Transverse colon (tissue), 4 donors: ENCODE data around the gene SH2D2A. TPM values are rescaled to one million over a fixed set of nuclear protein-coding genes. Genes with fewer than 3 reads are reported as not detected.

Experiments used
- DNase-seq: peaks from one replicate; pipeline ENCODE4 v3.0.0-alpha.2; 2019
- H3K27ac ChIP-seq, 4 donors: fragments of 200-600 bp; sonication (generic); 2 replicates each; pipeline ENCODE4 v1.5.1; 2016 to 2018; ENCODE audit warnings: inconsistent platforms in 4 of 4
- H3K27me3 ChIP-seq: fragments of 200-600 bp; sonication (generic); 2 replicates; pipeline ENCODE4 v1.5.1; 2017; ENCODE audit warnings: inconsistent platforms
- H3K36me3 ChIP-seq, 4 donors: fragments of 200-600 bp; sonication (generic); 2 replicates each; pipeline ENCODE4 v1.5.1; 2017 to 2019; ENCODE audit warnings: inconsistent platforms in 4 of 4
- H3K4me1 ChIP-seq, 4 donors: fragments of 200-600 bp; sonication (generic); 2 replicates each; pipeline ENCODE4 v1.5.1; 2017 to 2020; ENCODE audit warnings: inconsistent platforms in 4 of 4
- H3K4me3 ChIP-seq, 4 donors: fragments of 200-600 bp; sonication (generic); 1 replicate in 1 of 4; 2 replicates in 3 of 4; pipeline versions ENCODE4 v1.5.1 to v1.6.1; 2017 to 2019; ENCODE audit warnings: inconsistent platforms in 4 of 4
- H3K9me3 ChIP-seq, 2 donors: fragments of 200-600 bp; sonication (generic); 2 replicates each; pipeline ENCODE4 v1.5.1; 2017 to 2019; ENCODE audit warnings: inconsistent platforms in 2 of 2
- CTCF ChIP-seq, 5 experiments: fragments of 200-600 bp in 3 of 5; fragments of 450-650 bp in 2 of 5; sonication (generic) in 3 of 5; IDR thresholded peaks; 1 replicate in 2 of 5; 2 replicates in 3 of 5; pipeline ENCODE4 v1.5.1; 2016 to 2017; ENCODE audit warnings: antibody characterized with exemption in 5 of 5, inconsistent platforms in 3 of 5, mild to moderate bottlenecking in 2 of 5, moderate library complexity in 1 of 5
- EP300 ChIP-seq: sonication (generic); formaldehyde crosslinking; IDR thresholded peaks from one replicate; pipeline ENCODE4 v1.6.1; 2017; ENCODE audit warnings: antibody characterized with exemption, low read depth
- POLR2A ChIP-seq: fragments of 450-650 bp; IDR thresholded peaks from one replicate; pipeline ENCODE4 v1.6.1; 2016; ENCODE audit warnings: antibody characterized with exemption, mild to moderate bottlenecking, moderate library complexity
- POLR2AphosphoS5 ChIP-seq, 3 donors: sonication (generic); formaldehyde crosslinking; IDR thresholded peaks; one replicate each; pipeline ENCODE4 v1.6.1; 2016; ENCODE audit warnings: antibody characterized with exemption in 3 of 3
- WGBS, 2 donors: methylation state at CpG; one replicate each; pipeline ENCODE4 v1.1.5; 2018; ENCODE audit warnings: low coverage in 1 of 2; 5-methylcytosine and 5-hydroxymethylcytosine counted together
- in situ Hi-C, 4 donors: fragments of 200-750 bp; cut with MboI; loops; one replicate each; pipeline versions ENCODE4 v1.15.0 to v1.15.1; 2017; ENCODE audit warnings: low sequenced_read_pairs in 3 of 4, low pct_ligation_motif_present in 1 of 4, low pct_unique_long_range_greater_than_20kb in 1 of 4
- intact Hi-C: fragments of 100-400 bp; cut with DNase I; formaldehyde crosslinking; loops from one replicate; pipeline ENCODE4 v1.15.1; 2023; ENCODE audit warnings: low total_unique reads
- total RNA-seq, 4 donors: library from RNA; depleted of rRNA; stranded (reverse); fragments of >200 nt; gene quantifications; one replicate each; pipeline ENCODE4 v1.1.0, GENCODE V29; 2016

Gene SH2D2A
- total RNA-seq, 4 donors from 2014 or later: 1.9 to 5.9 (median 3.4) TPM; not detected in 1

GRCh38 chr1:156845055-156845952, 28.7 kb upstream of the SH2D2A start:
- H3K27ac ChIP-seq: no peak overlapping the region
- H3K36me3 ChIP-seq: no peaks in the 10 kb centered on the region
- H3K4me1 ChIP-seq: peaks cover 0 to 15% (median 6%) of the 10 kb centered on the region in 4 donors
- no peak for DNase-seq
- 35% methylated on average over 49 of the region's 69 CpGs; no CpG with 5 or more reads in 1 of the 2 donors for WGBS, 2 donors
- in situ Hi-C loops: no loop called here
- no peaks in the 10 kb centered on the region for H3K9me3 ChIP-seq
- TF ChIP-seq EP300: no peak
- TF ChIP-seq POLR2A: no peak
- no peak for TF ChIP-seq CTCF (IDR thresholded peaks at IDR 0.05)
- no peak for TF ChIP-seq POLR2AphosphoS5 (IDR thresholded peaks at IDR 0.05)
- no peak overlapping the region for H3K4me3 ChIP-seq
- intact Hi-C loops: no loop called here
- peaks cover 89% of the 10 kb centered on the region for H3K27me3 ChIP-seq

- DNase-seq: no peak
- intact Hi-C loops (no loop called here), in situ Hi-C loops (no loop called here)
- Histone ChIP-seq H3K4me1 (peaks cover 0 to 15% (median 6%) of the 10 kb centered on the region in 4 donors), H3K36me3 (no peaks in the 10 kb centered on the region), H3K4me3 (no peak overlapping the region), H3K9me3 (no peaks in the 10 kb centered on the region), H3K27ac (no peak overlapping the region), H3K27me3 (peaks cover 90% of the 10 kb centered on the region)
- TF ChIP-seq POLR2AphosphoS5 (IDR thresholded peaks at IDR 0.05): no peak
- TF ChIP-seq POLR2A: no peak
- TF ChIP-seq EP300: no peak
- TF ChIP-seq CTCF (IDR thresholded peaks at IDR 0.05): no peak
- WGBS, 2 donors: 46% methylated on average over 14 of the region's 14 CpGs; no CpG with 5 or more reads in 1 of the 2 donors
These were observed 28.0 kb upstream of the SH2D2A start for GRCh38 chr1:156844638-156845037.

GRCh38 chr1:156844102-156844501, 27.5 kb upstream of the SH2D2A start:
- in situ Hi-C loops: no loop called here

More at GRCh38 chr1:156844102-156844501, 27.5 kb upstream of the SH2D2A start:
- no peak overlapping the region for H3K27ac ChIP-seq
- intact Hi-C loops: no loop called here
- H3K36me3 ChIP-seq: no peaks in the 10 kb centered on the region
- no peak overlapping the region for H3K4me3 ChIP-seq
- H3K9me3 ChIP-seq: no peaks in the 10 kb centered on the region
- TF ChIP-seq EP300: no peak
- no peak for TF ChIP-seq POLR2AphosphoS5 (IDR thresholded peaks at IDR 0.05)
- no peak for TF ChIP-seq POLR2A
- TF ChIP-seq CTCF (IDR thresholded peaks at IDR 0.05): no peak
- no peak for DNase-seq
- peaks cover 89% of the 10 kb centered on the region for H3K27me3 ChIP-seq
- peaks cover 0 to 15% (median 6%) of the 10 kb centered on the region in 4 donors for H3K4me1 ChIP-seq
- 42 to 61% methylated on average over 3 to 6 of the region's 6 CpGs for WGBS, 2 donors
